GM19035 (cell line): ENCODE measurements around the gene WFDC5.

Experiments
- ATAC-seq: cut with Tn5 transposase; IDR thresholded peaks from one replicate; pipeline ENCODE4 v1.9.1; 2021; ENCODE audit not compliant: unreplicated experiment

The WFDC5 gene

GRCh38 chr20:45115829-45116228 lies 855 bp upstream of the WFDC5 start:
- no peak for ATAC-seq

GRCh38 chr20:45115386-45115774 lies 406 bp upstream of the WFDC5 start:
- no peak for ATAC-seq

- no peak for ATAC-seq
Observed at GRCh38 chr20:45113865-45114264, 1.1 kb downstream of the WFDC5 start.

- no peak for ATAC-seq
Observed at GRCh38 chr20:45112754-45113153, 2.2 kb downstream of the WFDC5 start.

GRCh38 chr20:45111799-45112471 lies 3.0 kb downstream of the WFDC5 start:
- ATAC-seq = no peak

- ATAC-seq = no peak
Observed at GRCh38 chr20:45111285-45111684, 3.7 kb downstream of the WFDC5 start.

GRCh38 chr20:45110301-45110700 lies 4.7 kb downstream of the WFDC5 start:
- no peak for ATAC-seq

GRCh38 chr20:45109634-45110033 lies 5.3 kb downstream of the WFDC5 start:
- no peak for ATAC-seq

GRCh38 chr20:45105317-45105716 lies 9.7 kb downstream of the WFDC5 start:
- no peak for ATAC-seq

GRCh38 chr20:45104786-45105185 lies 10.2 kb downstream of the WFDC5 start:
- no peak for ATAC-seq

GRCh38 chr20:45103072-45103471 lies 11.9 kb downstream of the WFDC5 start:
- no peak for ATAC-seq

GRCh38 chr20:45101333-45101850 lies 13.6 kb downstream of the WFDC5 start:
- no peak for ATAC-seq

GRCh38 chr20:45100563-45101245 lies 14.3 kb downstream of the WFDC5 start, which contains the start of gene KCNS1:
Gene KCNS1 (minus strand): TSS chr20:45101127. CDS start chr20:45099236, 1,891 bp downstream.
- no peak for ATAC-seq

GRCh38 chr20:45098103-45098773 lies 16.7 kb downstream of the WFDC5 start:
- ATAC-seq = no peak

- no peak for ATAC-seq
Observed at GRCh38 chr20:45097485-45098102, 17.4 kb downstream of the WFDC5 start.

GRCh38 chr20:45096781-45097180 lies 18.2 kb downstream of the WFDC5 start:
- no peak for ATAC-seq

- no peak for ATAC-seq
Observed at GRCh38 chr20:45095805-45096238, 19.2 kb downstream of the WFDC5 start.

GRCh38 chr20:45094864-45095574 lies 20.0 kb downstream of the WFDC5 start:
- no peak for ATAC-seq

- no peak for ATAC-seq
Observed at GRCh38 chr20:45094201-45094600, 20.8 kb downstream of the WFDC5 start.

- no peak for ATAC-seq
Observed at GRCh38 chr20:45092898-45093297, 22.1 kb downstream of the WFDC5 start.

GRCh38 chr20:45091366-45091765 lies 23.6 kb downstream of the WFDC5 start:
- no peak for ATAC-seq
